ENCODE measurements around the gene SH3RF2. TPM values are rescaled to one million over a fixed set of nuclear protein-coding genes. Genes with fewer than 3 reads are reported as not detected.

SH3RF2 gene
- total and polyA plus RNA-seq, 2 of the 13 experiments (the other 11 are each of a cell fraction or from before 2014, with no cell fraction given), result 2.6 to 3.7 TPM

GRCh38 chr5:146043722-146044121, 107.3 kb downstream of the SH3RF2 start (continued):
- TF ChIP-seq SP4 (CRISPR knock-in tag; IDR thresholded peaks at IDR 0.05) (no peak), AGO2 (optimal IDR thresholded peaks at IDR 0.05; ENCODE audit: low read depth, low read length) (no peak), LBX2 (CRISPR knock-in tag; IDR thresholded peaks at IDR 0.05; ENCODE audit: borderline replicate concordance) (no peak), MXI1 (IDR thresholded peaks at IDR 0.05; ENCODE audit: borderline replicate concordance, low read depth, low read length) (no peak), EEA1 (CRISPR knock-in tag; IDR thresholded peaks at IDR 0.05; ENCODE audit: borderline replicate concordance) (no peak), ZNF414 (CRISPR knock-in tag; IDR thresholded peaks at IDR 0.05) (no peak), KDM4B (CRISPR knock-in tag; IDR thresholded peaks at IDR 0.05) (no peak), SP5 (CRISPR knock-in tag; IDR thresholded peaks at IDR 0.05; ENCODE audit: borderline replicate concordance, low read depth) (no peak)

GRCh38 chr5:146047396-146047795, 111.0 kb downstream of the SH3RF2 start:
- Histone ChIP-seq H3K27ac (ENCODE audit: extremely low read length, insufficient read depth, low read length) (no peak overlapping the region), H3K4me3 (replicated peaks in 1 of 3; ENCODE audit: insufficient read depth in 1 of 3, low read depth in 2 of 3, low read length in 3 of 3) (no peak overlapping the region), H2AFZ (ENCODE audit: low read length) (no peak overlapping the region), H3K79me2 (ENCODE audit: insufficient read depth, low read length) (no peaks in the 10 kb centered on the region), H3K36me3 (replicated peaks in 1 of 2; ENCODE audit: control insufficient read depth in 1 of 2, insufficient read depth in 2 of 2, low read length in 2 of 2) (peaks cover 0 to 10% of the 10 kb centered on the region in 2 experiments; a peak in 1 of 5 replicates), H3K27me3 (ENCODE audit: control insufficient read depth in 1 of 2, insufficient read depth in 2 of 2, low read length in 2 of 2) (no peaks in the 10 kb centered on the region), H3K4me2 (ENCODE audit: low read depth, low read length) (no peak overlapping the region), H3K4me1 (ENCODE audit: insufficient read depth, low read length) (no peaks in the 10 kb centered on the region), H4K20me1 (ENCODE audit: insufficient read depth, low read length) (no peaks in the 10 kb centered on the region), H3K9me3 (ENCODE audit: low read length) (no peaks in the 10 kb centered on the region), H3K9ac (ENCODE audit: insufficient read depth, low read depth, low read length) (no peak overlapping the region)
- intact Hi-C loops (cut with micrococcal nuclease; ENCODE audit: unreplicated experiment) (no loop called here), in situ Hi-C loops (cut with HindIII; ENCODE audit: extremely low pct_ligation_motif_present, low pct_unique_long_range_greater_than_20kb) (no loop called here)
- FAIRE-seq, result no peak
- TF ChIP-seq ATRX (CRISPR knock-in tag; IDR thresholded peaks at IDR 0.05; ENCODE audit: borderline replicate concordance), result no peak
- BruUV-seq (replicated peaks), result no TSS peak
- CTCF ChIA-PET (ENCODE audit: low intra/inter-chr PET ratio, low total read pairs), result no interaction called here
- no peak for DNase-seq (ENCODE audit: low spot score)
- POLR2A ChIA-PET, result interaction anchor here (1.0 kb wide), 1 partner anchor 192 kb away, joined by 3 read pairs; no protein-coding TSS in a partner anchor
- ATAC-seq, result no peak
- 85% methylated on average over 4 of the region's 4 CpGs for WGBS (ENCODE audit: low lambda C conversion rate)
